Mononuclear cell (primary cell): ENCODE results near the gene RAE1. TPM values are rescaled to one million over a fixed set of nuclear protein-coding genes. Genes with fewer than 3 reads are reported as not detected.

Experiments used
- H3K27me3 ChIP-seq: 2 replicates; pipeline ENCODE4 v1.6.0; 2011; ENCODE audit warnings: low read length, control low read depth; ENCODE audit not compliant: insufficient read depth
- H3K4me1 ChIP-seq: 2 replicates; pipeline ENCODE4 v1.5.1; 2011; ENCODE audit warnings: mild to moderate bottlenecking, low read length, control low read depth; ENCODE audit not compliant: insufficient read depth
- H3K4me3 ChIP-seq: 2 replicates; pipeline ENCODE4 v1.5.1; 2011; ENCODE audit warnings: mild to moderate bottlenecking, low read length, moderate library complexity
- H3K9me3 ChIP-seq: 2 replicates; pipeline ENCODE4 v1.5.1; 2011; ENCODE audit warnings: low read depth, mild to moderate bottlenecking, control low read depth, low read length
- total RNA-seq: library from RNA; depleted of rRNA; stranded (reverse); fragments of >200 nt; gene quantifications from one replicate; pipeline ENCODE4 v1.2.3, GENCODE V29; 2012

RAE1 gene
- total RNA-seq, 1 donor = 37.6 TPM

GRCh38 chr20:57319584-57319983 lies 31.5 kb upstream of the RAE1 start:
- Histone ChIP-seq H3K4me1 (no peaks in the 10 kb centered on the region), H3K9me3 (no peaks in the 10 kb centered on the region), H3K4me3 (no peak overlapping the region), H3K27me3 (peaks cover 9% of the 10 kb centered on the region)

- Histone ChIP-seq H3K4me1 (no peaks in the 10 kb centered on the region), H3K27me3 (peaks cover 16% of the 10 kb centered on the region), H3K4me3 (no peak overlapping the region), H3K9me3 (no peaks in the 10 kb centered on the region)
Observed at GRCh38 chr20:57320358-57320757, 30.7 kb upstream of the RAE1 start.

- peaks cover 17% of the 10 kb centered on the region for H3K27me3 ChIP-seq
- no peaks in the 10 kb centered on the region for H3K9me3 ChIP-seq
- H3K4me1 ChIP-seq = no peaks in the 10 kb centered on the region
- no peak overlapping the region for H3K4me3 ChIP-seq
Observed at GRCh38 chr20:57321142-57321541, 29.9 kb upstream of the RAE1 start.

- no peaks in the 10 kb centered on the region for H3K9me3 ChIP-seq
Observed at GRCh38 chr20:57322476-57322875, 28.6 kb upstream of the RAE1 start.

GRCh38 chr20:57323034-57323433 lies 28.0 kb upstream of the RAE1 start:
- Histone ChIP-seq H3K4me3 (no peak overlapping the region), H3K4me1 (no peaks in the 10 kb centered on the region), H3K27me3 (peaks cover 17% of the 10 kb centered on the region), H3K9me3 (no peaks in the 10 kb centered on the region)

More at GRCh38 chr20:57322476-57322875, 28.6 kb upstream of the RAE1 start:
- Histone ChIP-seq H3K4me1 (no peaks in the 10 kb centered on the region), H3K4me3 (no peak overlapping the region), H3K27me3 (peaks cover 17% of the 10 kb centered on the region)

GRCh38 chr20:57325632-57326356 lies 25.3 kb upstream of the RAE1 start:
- H3K9me3 ChIP-seq = no peaks in the 10 kb centered on the region

GRCh38 chr20:57326667-57327455 lies 24.2 kb upstream of the RAE1 start:
- Histone ChIP-seq H3K4me3 (no peak overlapping the region), H3K9me3 (no peaks in the 10 kb centered on the region), H3K27me3 (peaks cover 36% of the 10 kb centered on the region), H3K4me1 (no peaks in the 10 kb centered on the region)

More at GRCh38 chr20:57325632-57326356, 25.3 kb upstream of the RAE1 start:
- Histone ChIP-seq H3K4me1 (no peaks in the 10 kb centered on the region), H3K4me3 (no peak overlapping the region), H3K27me3 (peaks cover 26% of the 10 kb centered on the region)

GRCh38 chr20:57327820-57328219 lies 23.2 kb upstream of the RAE1 start:
- H3K27me3 ChIP-seq = peaks cover 43% of the 10 kb centered on the region
- no peak overlapping the region for H3K4me3 ChIP-seq
- H3K4me1 ChIP-seq = no peaks in the 10 kb centered on the region
- H3K9me3 ChIP-seq = no peaks in the 10 kb centered on the region

- Histone ChIP-seq H3K9me3 (no peaks in the 10 kb centered on the region), H3K4me3 (no peak within 1 kb of the TSS), H3K4me1 (no peaks in the 10 kb centered on the region), H3K27me3 (peaks cover 38% of the 10 kb centered on the region)
Observed at GRCh38 chr20:57329608-57330221, 21.3 kb upstream of the RAE1 start, which contains the start of gene SPO11. Gene SPO11 (plus strand): TSS chr20:57329803. CDS start chr20:57329868, 65 bp downstream.

- no peaks in the 10 kb centered on the region for H3K4me1 ChIP-seq
- no peak overlapping the region for H3K4me3 ChIP-seq
- peaks cover 34% of the 10 kb centered on the region for H3K27me3 ChIP-seq
- H3K9me3 ChIP-seq = no peaks in the 10 kb centered on the region
Observed at GRCh38 chr20:57330998-57331397, 20.1 kb upstream of the RAE1 start.

- no peaks in the 10 kb centered on the region for H3K9me3 ChIP-seq
- H3K4me3 ChIP-seq = no peak overlapping the region
- peaks cover 44% of the 10 kb centered on the region for H3K27me3 ChIP-seq
- no peaks in the 10 kb centered on the region for H3K4me1 ChIP-seq
Observed at GRCh38 chr20:57332105-57333089, 18.7 kb upstream of the RAE1 start.

- Histone ChIP-seq H3K9me3 (no peaks in the 10 kb centered on the region), H3K27me3 (peaks cover 47% of the 10 kb centered on the region), H3K4me1 (no peaks in the 10 kb centered on the region), H3K4me3 (no peak overlapping the region)
Observed at GRCh38 chr20:57335392-57335791, 15.7 kb upstream of the RAE1 start.

GRCh38 chr20:57341663-57342062 lies 9.4 kb upstream of the RAE1 start:
- no peaks in the 10 kb centered on the region for H3K4me1 ChIP-seq
- H3K4me3 ChIP-seq = no peak overlapping the region
- peaks cover 30% of the 10 kb centered on the region for H3K27me3 ChIP-seq
- no peaks in the 10 kb centered on the region for H3K9me3 ChIP-seq

GRCh38 chr20:57342829-57343228 lies 8.2 kb upstream of the RAE1 start:
- Histone ChIP-seq H3K27me3 (peaks cover 21% of the 10 kb centered on the region), H3K4me3 (no peak overlapping the region), H3K9me3 (no peaks in the 10 kb centered on the region), H3K4me1 (no peaks in the 10 kb centered on the region)
